K562 (cell line): ENCODE measurements around the gene MVP.

Source experiments
- ARHGAP35 ChIP-seq: fragments of 450-650 bp; IDR thresholded peaks from 2 replicates; pipeline ENCODE4 v1.6.1; 2018; ENCODE audit not compliant: partially characterized antibody
- CCNT2 ChIP-seq: IDR thresholded peaks from 2 replicates; pipeline ENCODE4 v1.6.1; 2011; ENCODE audit warnings: borderline replicate concordance, low read depth, mild to moderate bottlenecking, moderate library complexity, mixed read lengths, low read length; ENCODE audit not compliant: insufficient read length; ENCODE audit errors: extremely low read depth
- CREM ChIP-seq: IDR thresholded peaks from 2 replicates; pipeline ENCODE4 v1.6.1; 2014; ENCODE audit warnings: antibody characterized with exemption, low read depth
- HMGN3 ChIP-seq: IDR thresholded peaks from 2 replicates; pipeline ENCODE4 v1.6.1; 2011; ENCODE audit warnings: borderline replicate concordance, low read depth, mild to moderate bottlenecking, mixed read lengths, low read length; ENCODE audit not compliant: insufficient read length; ENCODE audit errors: extremely low read depth
- POLR2A ChIP-seq: fragments of 450-650 bp; conservative IDR thresholded peaks from 2 replicates; pipeline ENCODE4 v1.6.1; 2016
- RBM15 ChIP-seq: fragments of 200-400 bp; formaldehyde crosslinking; IDR thresholded peaks from 2 replicates; pipeline ENCODE4 v1.6.1; 2018; ENCODE audit warnings: mild to moderate bottlenecking, low read length, moderate library complexity; ENCODE audit not compliant: insufficient read depth
- SIX5 ChIP-seq, 2 experiments: IDR thresholded peaks; 2 replicates each; pipeline ENCODE4 v1.6.1; 2011; ENCODE audit warnings: low read length in 2 of 2, borderline replicate concordance in 1 of 2, low read depth in 1 of 2, mild to moderate bottlenecking in 1 of 2, moderate library complexity in 1 of 2; ENCODE audit not compliant: insufficient read depth in 1 of 2
- SMAD4 ChIP-seq: fragments of 250-450 bp; sonication (Bioruptor Pico); conservative IDR thresholded peaks from 2 replicates; pipeline ENCODE4 v1.8.0; 2021; ENCODE audit warnings: inconsistent platforms, mild to moderate bottlenecking, moderate library complexity
- SP1 ChIP-seq: sonication (generic); formaldehyde crosslinking; IDR thresholded peaks from 2 replicates; pipeline ENCODE4 v1.8.1; 2022; ENCODE audit warnings: mild to moderate bottlenecking, missing genetic modification reagents
- TCF7 ChIP-seq: sonication (generic); IDR thresholded peaks from 2 replicates; pipeline ENCODE4 v1.6.1; 2016; ENCODE audit warnings: antibody characterized with exemption, borderline replicate concordance
- ZNF76 ChIP-seq: fragments of 250-450 bp; sonication (Bioruptor Pico); IDR thresholded peaks from 2 replicates; pipeline ENCODE4 v1.4.0; 2020; ENCODE audit warnings: mild to moderate bottlenecking, moderate library complexity, borderline replicate concordance
- TF ChIP-seq, protein P1 (sequence below): fragments of 250-450 bp; sonication (Bioruptor Pico); IDR thresholded peaks from 2 replicates; pipeline ENCODE4 v1.8.0; 2021; ENCODE audit warnings: mild to moderate bottlenecking, moderate library complexity
- TF ChIP-seq, protein P2 (sequence below), 3 experiments: IDR thresholded peaks in 2 of 3; conservative IDR thresholded peaks in 1 of 3; 2 replicates each; pipeline ENCODE4 v1.5.1; 2011 to 2012; ENCODE audit warnings: low read length in 3 of 3, mild to moderate bottlenecking in 3 of 3, control low read depth in 2 of 3, improper control_type of control experiment in 1 of 3, inconsistent platforms in 1 of 3, low read depth in 1 of 3, mixed read lengths in 1 of 3, moderate library complexity in 1 of 3; ENCODE audit not compliant: insufficient read depth in 2 of 3
- TF ChIP-seq, protein P3 (sequence below): fragments of 250-450 bp; sonication (Bioruptor Pico); IDR thresholded peaks from 2 replicates; pipeline ENCODE4 v1.5.0; 2020; ENCODE audit warnings: mild to moderate bottlenecking, borderline replicate concordance

DNA sequence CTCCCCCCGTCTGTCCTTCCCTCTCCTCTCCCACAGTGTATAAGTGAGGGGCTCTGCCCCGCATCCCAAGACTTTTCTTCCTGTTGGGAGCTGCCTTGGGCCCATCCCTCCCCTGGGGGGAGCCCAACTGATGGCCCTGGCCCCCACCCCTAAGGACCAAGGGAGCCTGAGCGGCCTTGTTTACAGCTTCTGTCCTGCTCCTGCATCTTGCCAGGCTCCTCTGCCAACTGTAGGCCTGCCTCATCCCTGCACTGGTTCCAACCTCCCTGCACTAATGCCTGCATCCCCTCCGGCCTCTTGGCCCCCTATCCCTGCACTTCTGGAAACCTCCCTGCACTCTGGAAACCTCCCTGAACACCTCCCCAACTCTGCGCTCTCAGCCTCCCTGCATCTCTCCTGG is 5.7 kb upstream of the MVP start:
- TF ChIP-seq SIX5 (IDR thresholded peaks at IDR 0.05; ENCODE audit: borderline replicate concordance in 1 of 2, insufficient read depth in 1 of 2, low read depth in 1 of 2, low read length in 2 of 2) (no peak), HMGN3 (no peak), CREM (no peak), SMAD4 (CRISPR knock-in tag) (no peak), POLR2A (no peak), SP1 (no peak), ARHGAP35 (no peak), TCF7 (no peak), RBM15 (no peak), ZNF76 (CRISPR knock-in tag) (no peak), CCNT2 (no peak)
- TF ChIP-seq, protein P1, sequence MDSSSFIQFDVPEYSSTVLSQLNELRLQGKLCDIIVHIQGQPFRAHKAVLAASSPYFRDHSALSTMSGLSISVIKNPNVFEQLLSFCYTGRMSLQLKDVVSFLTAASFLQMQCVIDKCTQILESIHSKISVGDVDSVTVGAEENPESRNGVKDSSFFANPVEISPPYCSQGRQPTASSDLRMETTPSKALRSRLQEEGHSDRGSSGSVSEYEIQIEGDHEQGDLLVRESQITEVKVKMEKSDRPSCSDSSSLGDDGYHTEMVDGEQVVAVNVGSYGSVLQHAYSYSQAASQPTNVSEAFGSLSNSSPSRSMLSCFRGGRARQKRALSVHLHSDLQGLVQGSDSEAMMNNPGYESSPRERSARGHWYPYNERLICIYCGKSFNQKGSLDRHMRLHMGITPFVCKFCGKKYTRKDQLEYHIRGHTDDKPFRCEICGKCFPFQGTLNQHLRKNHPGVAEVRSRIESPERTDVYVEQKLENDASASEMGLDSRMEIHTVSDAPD (CRISPR knock-in tag) = no peak
- TF ChIP-seq, protein P2, sequence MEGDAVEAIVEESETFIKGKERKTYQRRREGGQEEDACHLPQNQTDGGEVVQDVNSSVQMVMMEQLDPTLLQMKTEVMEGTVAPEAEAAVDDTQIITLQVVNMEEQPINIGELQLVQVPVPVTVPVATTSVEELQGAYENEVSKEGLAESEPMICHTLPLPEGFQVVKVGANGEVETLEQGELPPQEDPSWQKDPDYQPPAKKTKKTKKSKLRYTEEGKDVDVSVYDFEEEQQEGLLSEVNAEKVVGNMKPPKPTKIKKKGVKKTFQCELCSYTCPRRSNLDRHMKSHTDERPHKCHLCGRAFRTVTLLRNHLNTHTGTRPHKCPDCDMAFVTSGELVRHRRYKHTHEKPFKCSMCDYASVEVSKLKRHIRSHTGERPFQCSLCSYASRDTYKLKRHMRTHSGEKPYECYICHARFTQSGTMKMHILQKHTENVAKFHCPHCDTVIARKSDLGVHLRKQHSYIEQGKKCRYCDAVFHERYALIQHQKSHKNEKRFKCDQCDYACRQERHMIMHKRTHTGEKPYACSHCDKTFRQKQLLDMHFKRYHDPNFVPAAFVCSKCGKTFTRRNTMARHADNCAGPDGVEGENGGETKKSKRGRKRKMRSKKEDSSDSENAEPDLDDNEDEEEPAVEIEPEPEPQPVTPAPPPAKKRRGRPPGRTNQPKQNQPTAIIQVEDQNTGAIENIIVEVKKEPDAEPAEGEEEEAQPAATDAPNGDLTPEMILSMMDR (IDR thresholded peaks at IDR 0.05 in 2 of 3, conservative IDR thresholded peaks at IDR 0.05 in 1 of 3; ENCODE audit: insufficient read depth in 2 of 3, low read depth in 1 of 3, low read length in 3 of 3) = no peak
- TF ChIP-seq, protein P3, sequence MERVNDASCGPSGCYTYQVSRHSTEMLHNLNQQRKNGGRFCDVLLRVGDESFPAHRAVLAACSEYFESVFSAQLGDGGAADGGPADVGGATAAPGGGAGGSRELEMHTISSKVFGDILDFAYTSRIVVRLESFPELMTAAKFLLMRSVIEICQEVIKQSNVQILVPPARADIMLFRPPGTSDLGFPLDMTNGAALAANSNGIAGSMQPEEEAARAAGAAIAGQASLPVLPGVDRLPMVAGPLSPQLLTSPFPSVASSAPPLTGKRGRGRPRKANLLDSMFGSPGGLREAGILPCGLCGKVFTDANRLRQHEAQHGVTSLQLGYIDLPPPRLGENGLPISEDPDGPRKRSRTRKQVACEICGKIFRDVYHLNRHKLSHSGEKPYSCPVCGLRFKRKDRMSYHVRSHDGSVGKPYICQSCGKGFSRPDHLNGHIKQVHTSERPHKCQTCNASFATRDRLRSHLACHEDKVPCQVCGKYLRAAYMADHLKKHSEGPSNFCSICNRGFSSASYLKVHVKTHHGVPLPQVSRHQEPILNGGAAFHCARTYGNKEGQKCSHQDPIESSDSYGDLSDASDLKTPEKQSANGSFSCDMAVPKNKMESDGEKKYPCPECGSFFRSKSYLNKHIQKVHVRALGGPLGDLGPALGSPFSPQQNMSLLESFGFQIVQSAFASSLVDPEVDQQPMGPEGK (CRISPR knock-in tag) = no peak
